HAP-1 (cell line): ENCODE measurements around the gene SGK2.

ENCODE experiments used
- DNase-seq, 2 experiments: peaks; one replicate each; pipeline ENCODE4 v3.0.0-alpha.2; 2016 to 2020; ENCODE audit warnings: low spot score in 2 of 2
- H3K27me3 ChIP-seq: fragments of 250-450 bp; sonication (Bioruptor Pico); 2 replicates; pipeline ENCODE4 v1.5.1; 2020; ENCODE audit warnings: low read depth, mild to moderate bottlenecking, moderate library complexity
- H3K36me3 ChIP-seq: fragments of 250-450 bp; sonication (Bioruptor Pico); replicated peaks from 2 replicates; pipeline ENCODE4 v1.5.1; 2020; ENCODE audit warnings: mild to moderate bottlenecking
- H3K4me1 ChIP-seq: fragments of 250-450 bp; sonication (Bioruptor Pico); 2 replicates; pipeline ENCODE4 v1.5.1; 2020; ENCODE audit warnings: mild to moderate bottlenecking
- H3K4me3 ChIP-seq: fragments of 250-450 bp; sonication (Bioruptor Pico); 2 replicates; pipeline ENCODE4 v1.5.1; 2020; ENCODE audit warnings: mild to moderate bottlenecking, moderate library complexity
- H3K9me3 ChIP-seq: fragments of 250-450 bp; sonication (Bioruptor Pico); 2 replicates; pipeline ENCODE4 v1.5.1; 2020; ENCODE audit warnings: mild to moderate bottlenecking, moderate library complexity
- in situ Hi-C: fragments of 300-500 bp; cut with MboI; formaldehyde crosslinking; loops from 3 replicates; pipeline ENCODE4 v1.14.3; 2020; ENCODE audit warnings: low sequenced_read_pairs, inconsistent platforms, mixed read lengths

Gene SGK2

DNA sequence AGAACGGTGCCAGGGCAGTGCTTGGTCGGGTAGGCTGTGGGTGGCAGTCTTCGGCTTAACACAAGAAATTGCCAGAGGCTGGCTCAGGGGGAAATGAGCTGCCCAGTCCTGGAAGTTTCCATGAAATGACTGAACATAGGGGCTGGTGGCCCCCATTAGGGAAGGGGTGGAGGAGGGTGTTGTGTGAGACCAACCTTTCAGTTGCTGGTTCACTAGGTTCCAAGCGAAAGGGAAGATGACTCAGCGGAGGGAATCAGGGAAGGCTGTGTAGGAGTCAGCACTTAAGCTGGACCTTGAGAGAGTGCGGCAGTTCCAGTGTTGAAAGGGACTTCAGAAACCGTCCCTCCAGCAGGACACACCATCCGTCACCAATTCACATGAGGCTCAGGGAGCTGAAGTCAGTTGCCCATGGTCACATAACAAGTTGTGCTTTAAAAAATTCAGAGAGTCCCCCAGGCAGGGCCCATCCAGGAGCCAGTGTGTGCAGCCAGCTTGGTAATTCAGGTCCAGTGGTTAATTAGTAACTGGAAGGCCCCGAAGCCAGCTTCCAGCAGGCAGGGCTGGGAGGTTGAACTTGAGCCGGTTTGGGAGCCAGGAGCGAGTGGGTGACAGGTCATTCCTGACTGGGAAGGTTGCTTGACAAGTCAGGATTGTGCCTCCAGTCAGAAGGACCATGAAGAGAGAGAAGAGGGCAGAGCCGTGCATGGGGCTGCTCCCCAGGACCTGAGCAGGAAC lies at the start of gene SGK2:
Gene SGK2, plus strand, starts transcription at position 616 of the 735 bp plus-strand sequence. CDS start 7,469 bp downstream, outside the sequence.
- in situ Hi-C loops: no loop called here
- Histone ChIP-seq H3K27me3 (no peaks in the 10 kb centered on the region), H3K4me3 (no peak within 1 kb of the TSS), H3K9me3 (no peaks in the 10 kb centered on the region), H3K36me3 (no peaks in the 10 kb centered on the region), H3K4me1 (no peaks in the 10 kb centered on the region)
- DNase-seq: no peak

GRCh38 chr20:43511879-43512278 lies 46.9 kb upstream of the SGK2 start:
- Histone ChIP-seq H3K4me1 (no peaks in the 10 kb centered on the region), H3K27me3 (no peaks in the 10 kb centered on the region), H3K4me3 (no peak overlapping the region), H3K9me3 (no peaks in the 10 kb centered on the region), H3K36me3 (no peaks in the 10 kb centered on the region)
- in situ Hi-C loops: no loop called here
- DNase-seq: no peak

GRCh38 chr20:43513372-43513930 lies 45.4 kb upstream of the SGK2 start:
- Histone ChIP-seq H3K4me3 (no peak overlapping the region), H3K9me3 (no peaks in the 10 kb centered on the region), H3K27me3 (no peaks in the 10 kb centered on the region), H3K36me3 (no peaks in the 10 kb centered on the region), H3K4me1 (no peaks in the 10 kb centered on the region)
- in situ Hi-C loops: no loop called here
- no peak for DNase-seq

DNA sequence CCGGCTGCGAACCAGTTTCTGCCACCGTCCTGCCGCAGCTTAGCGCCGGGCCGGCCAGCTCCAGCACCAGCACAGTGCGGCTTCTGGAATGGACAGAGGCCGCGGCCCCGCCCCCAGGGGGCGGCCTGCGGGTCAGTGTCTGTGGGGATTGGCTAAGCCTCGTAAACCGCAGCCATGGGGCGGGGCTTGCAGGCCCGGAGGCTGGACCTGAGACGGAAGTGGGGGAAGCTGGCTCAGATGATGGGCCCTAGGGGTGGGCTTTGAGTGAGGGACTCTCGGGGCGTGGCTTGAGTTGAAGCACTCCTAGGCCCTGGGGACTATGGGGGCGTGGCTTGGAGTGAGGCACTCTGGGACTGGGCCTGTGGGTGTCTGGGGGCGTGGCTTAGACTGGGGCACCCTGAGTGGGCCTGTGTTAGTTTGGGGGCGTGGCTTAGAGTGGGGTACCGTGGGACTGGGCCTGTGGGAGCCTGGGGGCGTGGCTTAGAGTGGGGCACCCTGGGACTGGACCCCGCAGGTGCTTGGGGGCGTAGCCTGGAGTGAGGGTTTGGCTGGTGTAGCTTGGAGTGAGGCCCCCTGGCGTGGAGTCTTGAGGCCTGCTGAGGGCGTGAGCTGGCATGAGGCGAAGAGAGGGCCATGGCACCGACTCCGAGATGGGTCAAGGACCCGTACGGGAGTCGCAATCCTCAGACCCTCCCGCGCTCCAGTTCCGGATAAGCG lies 44.7 kb upstream of the SGK2 start:
- Histone ChIP-seq H3K4me1 (no peaks in the 10 kb centered on the region), H3K4me3 (no peak overlapping the region), H3K9me3 (no peaks in the 10 kb centered on the region), H3K36me3 (no peaks in the 10 kb centered on the region), H3K27me3 (no peaks in the 10 kb centered on the region)
- in situ Hi-C loops: no loop called here
- DNase-seq: peak in 1 of 2 experiments; percentile 24

GRCh38 chr20:43514648-43514999 lies 44.2 kb upstream of the SGK2 start:
- H3K4me1 ChIP-seq: no peaks in the 10 kb centered on the region
- H3K4me3 ChIP-seq: no peak overlapping the region
- DNase-seq: no peak
- H3K36me3 ChIP-seq: no peaks in the 10 kb centered on the region
- no peaks in the 10 kb centered on the region for H3K27me3 ChIP-seq
- in situ Hi-C loops: no loop called here
- no peaks in the 10 kb centered on the region for H3K9me3 ChIP-seq

GRCh38 chr20:43515628-43516027 lies 43.2 kb upstream of the SGK2 start:
- Histone ChIP-seq H3K4me3 (no peak overlapping the region), H3K27me3 (0 out of 2 replicates have a peak, but pooled peaks cover 6% of the 10 kb centered on the region), H3K4me1 (no peaks in the 10 kb centered on the region), H3K9me3 (no peaks in the 10 kb centered on the region), H3K36me3 (no peaks in the 10 kb centered on the region)
- in situ Hi-C loops: no loop called here
- no peak for DNase-seq

GRCh38 chr20:43516251-43516824 lies 42.5 kb upstream of the SGK2 start:
- no peaks in the 10 kb centered on the region for H3K9me3 ChIP-seq
- no peak for DNase-seq
- no peaks in the 10 kb centered on the region for H3K36me3 ChIP-seq
- H3K4me1 ChIP-seq: no peaks in the 10 kb centered on the region
- 0 out of 2 replicates have a peak, but pooled peaks cover 6% of the 10 kb centered on the region for H3K27me3 ChIP-seq
- in situ Hi-C loops: no loop called here
- no peak overlapping the region for H3K4me3 ChIP-seq

GRCh38 chr20:43520074-43520630 lies 38.7 kb upstream of the SGK2 start:
- no peaks in the 10 kb centered on the region for H3K36me3 ChIP-seq
- 0 out of 2 replicates have a peak, but pooled peaks cover 6% of the 10 kb centered on the region for H3K27me3 ChIP-seq
- in situ Hi-C loops: no loop called here
- no peaks in the 10 kb centered on the region for H3K9me3 ChIP-seq
- DNase-seq: no peak
- no peak overlapping the region for H3K4me3 ChIP-seq
- no peaks in the 10 kb centered on the region for H3K4me1 ChIP-seq

- H3K27me3 ChIP-seq: 0 out of 2 replicates have a peak, but pooled peaks cover 5% of the 10 kb centered on the region
- no peaks in the 10 kb centered on the region for H3K9me3 ChIP-seq
- DNase-seq: no peak
- in situ Hi-C loops: no loop called here
- H3K4me3 ChIP-seq: no peak overlapping the region
- no peaks in the 10 kb centered on the region for H3K36me3 ChIP-seq
- no peaks in the 10 kb centered on the region for H3K4me1 ChIP-seq
Measured at GRCh38 chr20:43525021-43525420, 33.8 kb upstream of the SGK2 start.

DNA sequence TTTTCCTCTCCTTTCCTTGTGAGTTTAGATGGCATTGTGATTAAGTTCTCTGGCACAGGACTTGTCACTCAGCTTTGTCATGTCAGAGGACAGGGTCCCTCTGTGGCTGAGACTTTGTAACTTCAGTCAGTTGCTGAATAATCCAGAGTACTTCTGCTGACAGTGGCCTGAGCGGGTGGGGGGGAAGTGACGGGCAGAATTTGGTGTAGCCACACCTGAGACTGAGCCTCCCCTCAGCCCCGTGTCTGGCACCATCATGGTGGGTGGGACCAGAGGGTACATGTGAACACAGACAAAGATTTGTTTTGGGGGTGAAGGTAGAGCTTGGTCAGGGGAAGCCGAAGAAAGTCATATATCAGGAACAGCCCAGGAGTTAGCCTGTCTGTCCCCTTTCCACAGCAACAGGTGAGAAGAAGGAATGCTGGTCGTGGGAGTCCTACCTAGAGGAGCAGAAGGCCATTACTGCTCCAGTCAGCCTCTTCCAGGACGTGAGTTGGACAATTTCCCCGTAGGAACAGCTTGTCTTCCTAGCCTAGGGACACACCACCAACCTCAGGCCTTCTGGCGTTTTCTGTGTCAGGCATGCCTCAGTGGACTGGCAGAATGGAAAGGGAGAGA lies 30.5 kb upstream of the SGK2 start:
- H3K27me3 ChIP-seq: no peaks in the 10 kb centered on the region
- H3K4me1 ChIP-seq: no peaks in the 10 kb centered on the region
- in situ Hi-C loops: no loop called here
- no peaks in the 10 kb centered on the region for H3K9me3 ChIP-seq
- no peak overlapping the region for H3K4me3 ChIP-seq
- no peaks in the 10 kb centered on the region for H3K36me3 ChIP-seq
- DNase-seq: no peak

DNA sequence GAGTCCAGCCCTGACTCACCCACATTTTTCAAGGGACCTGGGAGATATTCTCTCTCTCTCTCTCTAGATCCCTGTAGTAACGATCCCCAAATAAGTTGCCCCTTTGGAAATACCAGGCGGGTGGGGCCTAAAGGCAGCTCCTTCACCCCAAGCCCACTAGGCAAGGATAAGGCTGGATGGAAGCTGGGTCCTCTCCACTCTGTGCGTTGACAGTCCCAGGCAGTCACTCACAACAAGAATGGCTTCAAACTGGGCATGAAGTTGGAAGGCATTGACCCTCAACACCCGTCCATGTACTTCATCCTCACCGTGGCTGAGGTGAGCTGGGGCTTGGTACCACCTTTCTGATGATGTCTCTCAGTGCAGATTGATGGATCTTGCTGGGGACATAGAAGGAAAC lies 29.8 kb upstream of the SGK2 start:
- Histone ChIP-seq H3K36me3 (no peaks in the 10 kb centered on the region), H3K9me3 (no peaks in the 10 kb centered on the region), H3K27me3 (no peaks in the 10 kb centered on the region), H3K4me3 (no peak overlapping the region), H3K4me1 (no peaks in the 10 kb centered on the region)
- in situ Hi-C loops: no loop called here
- no peak for DNase-seq

GRCh38 chr20:43529457-43530153 lies 29.2 kb upstream of the SGK2 start:
- Histone ChIP-seq H3K4me3 (no peak overlapping the region), H3K36me3 (no peaks in the 10 kb centered on the region), H3K9me3 (no peaks in the 10 kb centered on the region), H3K4me1 (no peaks in the 10 kb centered on the region), H3K27me3 (no peaks in the 10 kb centered on the region; the same call in 1 of the 2 replicates)
- DNase-seq: no peak
- in situ Hi-C loops: loop anchor here (10.0 kb wide), 1 partner anchor 555 kb away; no protein-coding TSS in a partner anchor
